GM12873 (cell line): ENCODE data around the gene ZNF335.

Source experiments
- CTCF ChIP-seq: IDR thresholded peaks from 2 replicates; pipeline ENCODE4 v1.5.1; 2012; ENCODE audit warnings: low read depth, mild to moderate bottlenecking, moderate library complexity, low read length, control low read depth; ENCODE audit not compliant: insufficient read depth; ENCODE audit errors: missing control alignments

Gene ZNF335

GRCh38 chr20:45920462-45921336 is 51.3 kb downstream of the ZNF335 start:
- no peak for TF ChIP-seq CTCF

- TF ChIP-seq CTCF, result no peak
Measured at GRCh38 chr20:45919542-45920399, 52.2 kb downstream of the ZNF335 start.

GRCh38 chr20:45918779-45919537 is 53.0 kb downstream of the ZNF335 start:
- TF ChIP-seq CTCF, result no peak

GRCh38 chr20:45918182-45918737 is 53.7 kb downstream of the ZNF335 start:
- TF ChIP-seq CTCF, result no peak

GRCh38 chr20:45917790-45918141 is 54.2 kb downstream of the ZNF335 start:
- TF ChIP-seq CTCF, result no peak

GRCh38 chr20:45913116-45913515 is 58.9 kb downstream of the ZNF335 start:
- no peak for TF ChIP-seq CTCF
